Activated CD4-positive, alpha-beta T cell treated with anti-CD3 and anti-CD28 coated beads, Interleukin-2, amount 10 ng/mL, durations not matched to agents 7 days and 5 days (primary cell): Measurements from ENCODE around the gene UNC5C. TPM values are rescaled to one million over a fixed set of nuclear protein-coding genes. Genes with fewer than 3 reads are reported as not detected.

Source experiments
- CTCF ChIA-PET: fragments of 350-600 bp; sonication (Branson Sonifier 250); formaldehyde crosslinking; loops from one replicate; lab custom pipeline; 2021; ENCODE audit warnings: antibody characterized with exemption; lab: Charles Lee
- POLR2A ChIA-PET: fragments of 350-600 bp; sonication (Branson Sonifier 250); formaldehyde crosslinking; loops from one replicate; lab custom pipeline; 2021; ENCODE audit warnings: antibody characterized with exemption; lab: Charles Lee
- DNase-seq: peaks from one replicate; pipeline ENCODE4 v3.0.0-alpha.2; 2020
- H3K27ac Mint-ChIP-seq: one replicate; pipeline ENCODE4 v1.8.0; 2021; ENCODE audit warnings: mild to moderate bottlenecking, moderate library complexity, mixed read lengths
- H3K27me3 Mint-ChIP-seq: one replicate; pipeline ENCODE4 v1.8.0; 2021; ENCODE audit warnings: mixed read lengths
- H3K36me3 Mint-ChIP-seq: one replicate; pipeline ENCODE4 v1.8.0; 2021; ENCODE audit warnings: low read depth, mixed read lengths
- H3K4me1 Mint-ChIP-seq: one replicate; pipeline ENCODE4 v1.8.0; 2021; ENCODE audit warnings: mixed read lengths
- H3K4me3 Mint-ChIP-seq: one replicate; pipeline ENCODE4 v1.8.0; 2021; ENCODE audit warnings: mild to moderate bottlenecking, moderate library complexity, mixed read lengths
- H3K9me3 Mint-ChIP-seq: one replicate; pipeline ENCODE4 v1.8.0; 2021; ENCODE audit warnings: mixed read lengths
- total RNA-seq, 2 experiments: library from RNA; stranded (reverse); gene quantifications; one replicate each; pipeline ENCODE4 v1.2.3, GENCODE V29; 2021

UNC5C gene
- total RNA-seq, 2 experiments from 2014 or later = not detected

DNA sequence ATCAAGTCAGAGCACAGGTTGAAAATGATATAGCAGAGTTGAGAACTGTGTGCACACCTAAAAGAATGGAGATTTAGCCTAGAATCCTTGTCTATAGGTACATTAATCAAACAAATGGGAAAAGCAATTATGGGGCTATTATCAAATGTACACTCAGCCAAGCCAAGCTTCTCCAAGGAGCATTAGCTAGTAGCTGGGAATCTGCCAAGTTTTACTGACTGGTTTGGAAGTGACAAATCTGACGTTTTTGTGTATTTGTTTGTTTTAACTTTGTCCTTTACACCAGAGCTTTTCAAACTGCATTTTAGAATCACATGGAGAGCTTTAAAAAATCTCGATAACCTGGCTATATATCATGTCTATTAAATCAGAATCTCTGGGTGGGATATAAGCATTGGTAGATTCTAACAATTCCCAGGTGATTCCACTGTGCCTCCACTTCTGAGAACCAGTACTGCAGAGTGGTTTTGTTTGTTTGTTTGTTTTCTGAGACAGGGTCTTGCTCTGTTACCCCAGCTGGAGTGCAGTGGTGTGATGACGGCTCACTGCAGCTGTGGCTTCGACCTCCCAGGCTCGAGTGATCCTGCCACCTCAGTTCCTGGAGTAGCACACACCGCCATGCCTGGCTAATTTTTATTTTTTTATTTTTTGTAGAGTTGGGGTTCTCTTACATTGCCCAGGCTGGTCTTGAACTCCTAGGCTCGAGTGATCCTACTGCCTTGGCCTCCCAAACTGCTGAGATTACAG lies 279.8 kb downstream of the UNC5C start:
- CTCF ChIA-PET = interaction anchor here (1.4 kb wide), 1 partner anchor 22 kb away, joined by 4 read pairs; no protein-coding TSS in a partner anchor

DNA sequence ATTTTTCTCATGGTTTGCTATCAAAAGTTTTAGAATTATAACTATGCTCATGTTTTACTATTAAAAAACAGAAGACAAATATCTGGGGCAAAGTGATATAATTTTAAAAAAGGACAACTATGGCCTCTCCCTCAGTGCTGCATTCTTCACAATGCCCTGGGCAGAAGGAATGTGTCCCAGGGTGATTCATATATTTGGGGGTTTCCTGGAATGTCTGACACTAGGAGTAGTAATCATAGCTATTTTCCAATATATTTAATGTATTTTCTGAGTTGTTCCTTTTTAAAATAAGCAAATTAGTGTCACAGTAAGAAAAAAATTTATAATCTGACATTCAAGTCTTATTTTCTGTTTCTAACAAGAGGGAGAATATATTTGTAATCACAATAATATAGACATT lies 281.7 kb downstream of the UNC5C start:
- H3K27ac Mint-ChIP-seq = no peak overlapping the region
- H3K27me3 Mint-ChIP-seq = no peaks in the 10 kb centered on the region
- no peaks in the 10 kb centered on the region for H3K9me3 Mint-ChIP-seq
- H3K4me1 Mint-ChIP-seq = no peaks in the 10 kb centered on the region
- CTCF ChIA-PET = no interaction called here
- no peaks in the 10 kb centered on the region for H3K36me3 Mint-ChIP-seq
- POLR2A ChIA-PET = no interaction called here
- H3K4me3 Mint-ChIP-seq = no peak overlapping the region
- no peak for DNase-seq

More for the DNA sequence above, 279.8 kb downstream of the UNC5C start:
- no peaks in the 10 kb centered on the region for H3K4me1 Mint-ChIP-seq
- no peaks in the 10 kb centered on the region for H3K27me3 Mint-ChIP-seq
- H3K27ac Mint-ChIP-seq = no peak overlapping the region
- H3K9me3 Mint-ChIP-seq = no peaks in the 10 kb centered on the region
- POLR2A ChIA-PET = no interaction called here
- DNase-seq = no peak
- H3K36me3 Mint-ChIP-seq = no peaks in the 10 kb centered on the region
- H3K4me3 Mint-ChIP-seq = no peak overlapping the region

GRCh38 chr4:95265814-95266740 lies 282.7 kb downstream of the UNC5C start:
- no peaks in the 10 kb centered on the region for H3K36me3 Mint-ChIP-seq
- ChIA-PET POLR2A (no interaction called here), CTCF (no interaction called here)
- no peaks in the 10 kb centered on the region for H3K27me3 Mint-ChIP-seq
- H3K27ac Mint-ChIP-seq = no peak overlapping the region
- H3K9me3 Mint-ChIP-seq = no peaks in the 10 kb centered on the region
- H3K4me3 Mint-ChIP-seq = no peak overlapping the region
- H3K4me1 Mint-ChIP-seq = no peaks in the 10 kb centered on the region
- no peak for DNase-seq

GRCh38 chr4:95264843-95265242 lies 283.9 kb downstream of the UNC5C start:
- no peaks in the 10 kb centered on the region for H3K36me3 Mint-ChIP-seq
- H3K27me3 Mint-ChIP-seq = peaks cover under 1% of the 10 kb centered on the region
- ChIA-PET CTCF (no interaction called here), POLR2A (no interaction called here)
- no peaks in the 10 kb centered on the region for H3K4me1 Mint-ChIP-seq
- H3K27ac Mint-ChIP-seq = no peak overlapping the region
- no peak for DNase-seq
- H3K9me3 Mint-ChIP-seq = no peaks in the 10 kb centered on the region
- H3K4me3 Mint-ChIP-seq = no peak overlapping the region

DNA sequence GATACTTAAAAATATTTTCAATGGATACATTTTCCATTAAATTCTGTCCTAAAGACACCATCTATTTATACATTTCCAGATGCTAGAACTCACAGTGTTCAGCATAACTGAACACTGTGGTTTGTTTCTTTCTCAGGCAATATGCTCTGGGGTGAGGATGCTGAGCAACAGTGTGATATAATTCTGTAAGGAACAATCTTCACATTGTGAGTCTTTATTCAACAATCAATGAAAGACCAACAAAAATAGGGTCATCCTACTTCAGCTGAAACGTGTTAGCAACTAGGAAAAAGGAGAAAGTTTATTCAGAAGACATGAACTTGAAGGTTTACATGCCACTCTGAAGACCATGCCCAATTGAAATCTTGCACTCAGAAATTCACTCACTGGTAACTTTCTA lies 284.8 kb downstream of the UNC5C start:
- Mint-ChIP-seq H3K27ac (no peak overlapping the region), H3K36me3 (no peaks in the 10 kb centered on the region), H3K4me1 (no peaks in the 10 kb centered on the region), H3K27me3 (peaks cover 2% of the 10 kb centered on the region), H3K4me3 (no peak overlapping the region), H3K9me3 (no peaks in the 10 kb centered on the region)
- CTCF ChIA-PET = no interaction called here
- POLR2A ChIA-PET = no interaction called here
- no peak for DNase-seq

- ChIA-PET CTCF (no interaction called here), POLR2A (no interaction called here)
- Mint-ChIP-seq H3K36me3 (no peaks in the 10 kb centered on the region), H3K27me3 (peaks cover 2% of the 10 kb centered on the region), H3K27ac (no peak overlapping the region), H3K4me3 (no peak overlapping the region), H3K4me1 (no peaks in the 10 kb centered on the region), H3K9me3 (no peaks in the 10 kb centered on the region)
- DNase-seq = no peak
Measured at GRCh38 chr4:95263391-95263790, 285.4 kb downstream of the UNC5C start.

- no peak overlapping the region for H3K27ac Mint-ChIP-seq
Measured at GRCh38 chr4:95256108-95256835, 292.5 kb downstream of the UNC5C start.

GRCh38 chr4:95255396-95256107 lies 293.2 kb downstream of the UNC5C start:
- H3K4me3 Mint-ChIP-seq = no peak overlapping the region
- H3K36me3 Mint-ChIP-seq = no peaks in the 10 kb centered on the region
- no peak overlapping the region for H3K27ac Mint-ChIP-seq
- peaks cover 2% of the 10 kb centered on the region for H3K27me3 Mint-ChIP-seq
- no peaks in the 10 kb centered on the region for H3K9me3 Mint-ChIP-seq
- CTCF ChIA-PET = no interaction called here
- POLR2A ChIA-PET = no interaction called here
- DNase-seq = no peak
- H3K4me1 Mint-ChIP-seq = no peaks in the 10 kb centered on the region

More at GRCh38 chr4:95256108-95256835, 292.5 kb downstream of the UNC5C start:
- H3K36me3 Mint-ChIP-seq = no peaks in the 10 kb centered on the region
- no peaks in the 10 kb centered on the region for H3K9me3 Mint-ChIP-seq
- H3K4me3 Mint-ChIP-seq = no peak overlapping the region
- no peaks in the 10 kb centered on the region for H3K4me1 Mint-ChIP-seq
- ChIA-PET CTCF (no interaction called here), POLR2A (no interaction called here)
- H3K27me3 Mint-ChIP-seq = peaks cover 2% of the 10 kb centered on the region
- DNase-seq = no peak

- Mint-ChIP-seq H3K4me3 (no peak overlapping the region), H3K27ac (no peak overlapping the region), H3K4me1 (no peaks in the 10 kb centered on the region), H3K9me3 (no peaks in the 10 kb centered on the region), H3K27me3 (no peaks in the 10 kb centered on the region), H3K36me3 (no peaks in the 10 kb centered on the region)
- DNase-seq = no peak
- POLR2A ChIA-PET = no interaction called here
- CTCF ChIA-PET = no interaction called here
Measured at GRCh38 chr4:95251568-95251967, 297.2 kb downstream of the UNC5C start.

GRCh38 chr4:95250544-95251137 lies 298.1 kb downstream of the UNC5C start:
- ChIA-PET CTCF (no interaction called here), POLR2A (no interaction called here)
- no peak for DNase-seq
- Mint-ChIP-seq H3K27ac (no peak overlapping the region), H3K27me3 (no peaks in the 10 kb centered on the region), H3K9me3 (no peaks in the 10 kb centered on the region), H3K36me3 (no peaks in the 10 kb centered on the region), H3K4me3 (no peak overlapping the region), H3K4me1 (no peaks in the 10 kb centered on the region)

- CTCF ChIA-PET = no interaction called here
- no peak overlapping the region for H3K4me3 Mint-ChIP-seq
Measured at GRCh38 chr4:95249426-95250021, 299.2 kb downstream of the UNC5C start.

More at GRCh38 chr4:95249426-95250021, 299.2 kb downstream of the UNC5C start:
- H3K36me3 Mint-ChIP-seq = no peaks in the 10 kb centered on the region
- no peaks in the 10 kb centered on the region for H3K27me3 Mint-ChIP-seq
- DNase-seq = no peak
- H3K4me1 Mint-ChIP-seq = no peaks in the 10 kb centered on the region
- no peaks in the 10 kb centered on the region for H3K9me3 Mint-ChIP-seq
- POLR2A ChIA-PET = no interaction called here
- no peak overlapping the region for H3K27ac Mint-ChIP-seq
